ENCODE results near the gene NPL. TPM values are rescaled to one million over a fixed set of nuclear protein-coding genes. Genes with fewer than 3 reads are reported as not detected.

NPL gene
- total and polyA plus RNA-seq, 9 of the 15 experiments (the other 6 are each of a cell fraction or from before 2014, with no cell fraction given), result 9.9 to 22.3 (median 14.2) TPM

- TF ChIP-seq ZNF407 (IDR thresholded peaks at IDR 0.05; ENCODE audit: low read depth) (no peak), THAP7 (CRISPR knock-in tag; IDR thresholded peaks at IDR 0.05) (no peak), ZNF318 (IDR thresholded peaks at IDR 0.05; ENCODE audit: borderline replicate concordance in 1 of 2, low read depth in 1 of 2) (0 out of 4 replicates have a peak, but pooled peaks of 1 of the 2 experiments have one; percentile 39), HNRNPLL (IDR thresholded peaks at IDR 0.05; ENCODE audit: low read depth, low read length, poor library complexity, severe bottlenecking) (no peak), BCL6 (CRISPR knock-in tag; IDR thresholded peaks at IDR 0.05) (0 out of 2 replicates have a peak, but pooled peaks have one; percentile 38), CREB5 (CRISPR knock-in tag; IDR thresholded peaks at IDR 0.05) (no peak; the same call in none of the 2 replicates)
Observed at GRCh38 chr1:182791281-182792179, 2.0 kb downstream of the NPL start (continued).

All from K562 (cell line).